GM18526 (cell line): ENCODE data around the gene BLOC1S4.

Experiments used
- POLR2A ChIP-seq: IDR thresholded peaks from 3 replicates; pipeline ENCODE4 v1.6.1; 2011; ENCODE audit not compliant: insufficient read length; ENCODE audit errors: extremely low read depth

Gene BLOC1S4

GRCh38 chr4:6702761-6703160 lies 13.2 kb upstream of the BLOC1S4 start:
- TF ChIP-seq POLR2A, result no peak

GRCh38 chr4:6703786-6704185 lies 12.2 kb upstream of the BLOC1S4 start:
- no peak for TF ChIP-seq POLR2A

GRCh38 chr4:6705646-6706045 lies 10.3 kb upstream of the BLOC1S4 start:
- TF ChIP-seq POLR2A, result no peak

- no peak for TF ChIP-seq POLR2A
Observed at GRCh38 chr4:6706173-6706572, 9.8 kb upstream of the BLOC1S4 start.

GRCh38 chr4:6709230-6710114 lies 6.5 kb upstream of the BLOC1S4 start, which contains the start of gene MRFAP1L1:
MRFAP1L1 (minus strand) TSS chr4:6709865; CDS start chr4:6709629, 236 bp downstream.
- peak; percentile 70 for TF ChIP-seq POLR2A

GRCh38 chr4:6710282-6710681 lies 5.7 kb upstream of the BLOC1S4 start:
- TF ChIP-seq POLR2A, result no peak

- TF ChIP-seq POLR2A, result no peak
Observed at GRCh38 chr4:6710996-6711395, 5.0 kb upstream of the BLOC1S4 start.

- no peak for TF ChIP-seq POLR2A
Observed at GRCh38 chr4:6714954-6715353, 1.0 kb upstream of the BLOC1S4 start.

GRCh38 chr4:6715704-6716017 lies 313 bp upstream of the BLOC1S4 start:
- TF ChIP-seq POLR2A, result no peak

- no peak for TF ChIP-seq POLR2A
Observed at GRCh38 chr4:6716958-6717655, 1.1 kb downstream of the BLOC1S4 start.

GRCh38 chr4:6718932-6719610 lies 3.1 kb downstream of the BLOC1S4 start:
- TF ChIP-seq POLR2A, result no peak

- TF ChIP-seq POLR2A, result no peak
Observed at GRCh38 chr4:6719611-6720179, 3.7 kb downstream of the BLOC1S4 start.

- no peak for TF ChIP-seq POLR2A
Observed at GRCh38 chr4:6720202-6720699, 4.3 kb downstream of the BLOC1S4 start.

GRCh38 chr4:6721121-6721520 lies 5.1 kb downstream of the BLOC1S4 start:
- no peak for TF ChIP-seq POLR2A

GRCh38 chr4:6722891-6723290 lies 6.9 kb downstream of the BLOC1S4 start:
- TF ChIP-seq POLR2A, result no peak
